Stimulated activated CD4-positive, alpha-beta T cell treated with anti-CD3 and anti-CD28 coated beads, Interleukin-12 subunit alpha, Interleukin-12 subunit beta, amount 100 ng/mL, for 48 hours (primary cell): ENCODE data around the gene FFAR3.

Experiments used
- DNase-seq, 3 donors: peaks; one replicate each; pipeline ENCODE4 v3.0.0-alpha.2; 2020; ENCODE audit warnings: low read depth in 2 of 3, low spot score in 1 of 3

Gene FFAR3

GRCh38 chr19:35329323-35329722 is 28.9 kb upstream of the FFAR3 start:
- no peak for DNase-seq

GRCh38 chr19:35330475-35330874 is 27.8 kb upstream of the FFAR3 start:
- no peak for DNase-seq

- DNase-seq = no peak
Measured at GRCh38 chr19:35331551-35332214, 26.6 kb upstream of the FFAR3 start.

DNA sequence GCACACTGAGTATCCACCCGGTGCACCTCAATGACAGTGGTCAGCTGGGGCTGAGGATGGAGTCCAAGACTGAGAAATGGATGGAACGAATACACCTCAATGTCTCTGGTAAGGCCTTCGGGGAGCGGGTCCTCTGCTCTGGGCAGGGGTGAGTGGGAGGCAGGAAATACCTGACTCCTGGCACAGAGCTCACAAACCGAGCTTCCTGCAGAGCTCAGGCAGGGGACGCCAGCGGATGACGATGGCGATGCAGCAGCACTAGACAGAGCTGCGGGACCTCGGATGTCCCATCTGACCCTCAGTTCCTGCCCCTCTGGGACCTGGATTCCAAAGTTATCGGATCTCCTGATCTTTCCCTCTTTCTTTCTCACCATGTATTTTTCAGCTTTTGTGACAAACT is 25.4 kb upstream of the FFAR3 start:
- peak in 1 of 3 donors; percentile 24 for DNase-seq

DNA sequence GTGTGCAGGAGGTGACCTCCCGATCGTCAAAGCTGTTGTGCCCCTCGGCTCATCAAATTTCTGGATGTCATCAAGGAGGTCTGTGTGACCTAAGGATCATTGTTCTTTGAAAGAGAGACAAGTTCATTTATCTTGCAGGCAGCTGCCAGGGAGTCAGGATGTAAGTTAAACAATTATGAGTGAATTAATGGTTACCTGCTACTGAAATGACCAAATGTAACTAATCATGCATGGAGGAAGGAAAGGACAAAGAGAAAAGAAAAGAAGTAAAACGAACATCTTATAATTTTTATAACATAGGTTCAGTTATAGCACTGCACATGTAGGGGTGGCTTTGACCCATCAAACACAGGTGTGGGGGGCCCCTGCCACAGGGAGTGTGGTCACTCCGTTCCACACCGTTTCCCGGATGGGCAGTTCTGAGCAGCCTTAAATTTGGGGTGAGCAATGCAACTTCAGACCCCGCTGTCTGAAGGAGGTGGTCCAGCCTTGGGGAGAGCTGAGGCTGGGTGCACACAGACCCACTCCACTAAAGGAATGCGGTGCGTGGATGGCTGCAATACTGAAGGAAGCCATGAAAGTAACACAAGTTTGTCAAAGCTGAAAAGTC is 24.0 kb upstream of the FFAR3 start:
- no peak for DNase-seq

GRCh38 chr19:35336166-35336955 is 21.9 kb upstream of the FFAR3 start:
- DNase-seq = no peak

- no peak for DNase-seq
Measured at GRCh38 chr19:35337097-35337983, 20.9 kb upstream of the FFAR3 start.

DNA sequence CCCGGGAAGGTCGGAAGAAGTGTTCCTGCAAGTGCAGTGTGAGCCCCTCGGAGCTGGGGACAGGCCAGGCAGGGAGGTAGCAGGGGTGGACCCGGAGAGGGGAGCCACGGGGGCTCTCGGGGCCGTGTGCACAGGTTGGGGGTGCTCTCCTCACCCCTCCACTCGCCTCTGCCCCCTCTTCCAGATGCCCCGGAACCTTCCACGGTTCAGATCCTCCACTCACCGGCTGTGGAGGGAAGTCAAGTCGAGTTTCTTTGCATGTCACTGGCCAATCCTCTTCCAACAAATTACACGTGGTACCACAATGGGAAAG is 20.3 kb upstream of the FFAR3 start:
- no peak for DNase-seq

GRCh38 chr19:35340431-35340830 is 17.8 kb upstream of the FFAR3 start:
- DNase-seq = no peak

- DNase-seq = no peak
Measured at GRCh38 chr19:35341006-35341405, 17.3 kb upstream of the FFAR3 start.

DNA sequence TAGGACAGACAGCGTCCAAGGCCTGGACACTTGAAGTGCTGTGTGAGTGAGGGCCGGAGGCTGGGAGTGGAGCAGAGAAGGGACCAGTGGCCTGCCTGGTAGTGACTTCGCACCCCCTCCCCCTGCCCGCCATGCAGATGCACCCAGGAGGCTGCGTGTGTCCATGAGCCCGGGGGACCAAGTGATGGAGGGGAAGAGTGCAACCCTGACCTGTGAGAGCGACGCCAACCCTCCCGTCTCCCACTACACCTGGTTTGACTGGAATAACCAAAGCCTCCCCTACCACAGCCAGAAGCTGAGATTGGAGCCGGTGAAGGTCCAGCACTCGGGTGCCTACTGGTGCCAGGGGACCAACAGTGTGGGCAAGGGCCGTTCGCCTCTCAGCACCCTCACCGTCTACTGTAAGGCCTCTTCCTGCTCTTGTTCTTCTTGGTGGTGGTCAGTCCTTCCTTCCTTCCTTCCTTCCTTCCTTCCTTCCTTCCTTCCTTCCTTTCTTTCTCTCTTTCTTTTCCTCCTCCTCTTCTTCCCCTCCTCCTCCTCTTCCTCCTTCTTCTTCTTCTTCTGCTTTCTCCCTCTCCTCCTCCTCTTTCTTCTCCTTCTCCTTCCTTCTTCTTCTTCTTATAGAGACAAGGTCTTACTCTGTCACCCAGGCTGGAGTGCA is 16.6 kb upstream of the FFAR3 start:
- no peak for DNase-seq

DNA sequence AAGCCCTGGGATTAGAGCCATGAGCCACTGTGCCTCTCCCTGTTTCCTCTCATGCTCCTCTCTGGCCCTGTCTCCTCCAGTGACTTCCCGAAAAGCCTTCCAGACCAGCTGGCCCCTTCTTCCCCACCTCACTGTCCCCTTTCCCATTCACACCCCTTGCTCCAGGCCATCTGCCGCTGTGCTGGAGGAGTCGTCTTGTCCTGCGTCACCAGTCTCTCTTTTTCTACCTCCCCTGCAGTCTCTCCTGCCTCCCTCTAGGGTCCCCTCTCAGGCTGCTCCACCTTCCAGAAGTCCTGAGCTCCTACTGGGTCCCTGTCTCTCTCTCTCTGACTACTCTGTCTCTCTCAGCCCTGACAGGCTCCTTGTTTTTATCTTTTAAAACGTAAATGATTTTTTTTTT is 15.8 kb upstream of the FFAR3 start:
- no peak for DNase-seq

DNA sequence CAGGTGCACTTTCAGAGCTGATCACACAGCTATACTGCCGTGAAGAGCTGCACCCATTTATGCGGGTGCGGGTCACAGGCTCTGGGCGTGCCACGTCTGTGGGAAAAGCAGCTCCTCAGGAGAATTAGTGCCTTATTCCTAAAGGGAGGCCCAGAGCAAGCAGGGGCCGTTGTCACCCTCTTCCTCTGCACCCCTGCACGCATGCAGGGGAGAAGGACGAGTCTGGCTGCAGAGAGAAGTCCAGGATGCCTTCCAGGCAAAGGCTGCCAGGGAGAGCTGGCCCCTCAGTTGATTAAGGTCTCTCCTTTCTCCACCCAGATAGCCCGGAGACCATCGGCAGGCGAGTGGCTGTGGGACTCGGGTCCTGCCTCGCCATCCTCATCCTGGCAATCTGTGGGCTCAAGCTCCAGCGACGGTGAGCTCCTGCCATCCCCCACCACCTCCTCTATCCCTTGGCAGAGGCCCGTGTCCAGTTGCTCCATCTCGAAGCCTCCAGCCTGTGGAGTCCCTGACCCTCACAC is 13.7 kb upstream of the FFAR3 start:
- DNase-seq = no peak

GRCh38 chr19:35345671-35346111 is 12.6 kb upstream of the FFAR3 start:
- DNase-seq = no peak

DNA sequence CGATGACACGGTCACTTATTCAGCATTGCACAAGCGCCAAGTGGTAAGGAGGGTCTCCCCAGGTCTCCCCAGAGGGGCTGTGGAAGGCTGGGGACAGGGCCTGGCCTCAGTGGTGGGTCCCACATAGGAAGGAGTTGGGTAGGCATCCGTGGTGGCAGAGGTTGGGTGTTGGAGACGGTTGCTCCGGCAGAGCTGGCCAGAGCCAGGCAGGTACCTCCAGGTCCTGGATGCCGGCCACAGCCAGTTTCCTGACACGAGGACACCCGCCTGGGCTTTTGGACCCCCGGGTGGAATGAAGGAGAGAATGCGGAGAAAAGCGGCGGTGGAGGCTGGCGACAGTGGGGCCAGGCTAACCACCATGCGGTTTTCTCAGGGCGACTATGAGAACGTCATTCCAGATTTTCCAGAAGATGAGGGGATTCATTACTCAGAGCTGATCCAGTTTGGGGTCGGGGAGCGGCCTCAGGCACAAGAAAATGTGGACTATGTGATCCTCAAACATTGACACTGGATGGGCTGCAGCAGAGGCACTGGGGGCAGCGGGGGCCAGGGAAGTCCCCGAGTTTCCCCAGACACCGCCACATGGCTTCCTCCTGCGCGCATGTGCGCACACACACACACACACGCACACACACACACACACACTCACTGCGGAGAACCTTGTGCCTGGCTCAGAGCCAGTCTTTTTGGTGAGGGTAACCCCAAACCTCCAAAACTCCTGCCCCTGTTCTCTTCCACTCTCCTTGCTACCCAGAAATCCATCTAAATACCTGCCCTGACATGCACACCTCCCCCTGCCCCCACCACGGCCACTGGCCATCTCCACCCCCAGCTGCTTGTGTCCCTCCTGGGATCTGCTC is 11.8 kb upstream of the FFAR3 start:
- peak; percentile 59 to 69 (median 61) for DNase-seq

DNA sequence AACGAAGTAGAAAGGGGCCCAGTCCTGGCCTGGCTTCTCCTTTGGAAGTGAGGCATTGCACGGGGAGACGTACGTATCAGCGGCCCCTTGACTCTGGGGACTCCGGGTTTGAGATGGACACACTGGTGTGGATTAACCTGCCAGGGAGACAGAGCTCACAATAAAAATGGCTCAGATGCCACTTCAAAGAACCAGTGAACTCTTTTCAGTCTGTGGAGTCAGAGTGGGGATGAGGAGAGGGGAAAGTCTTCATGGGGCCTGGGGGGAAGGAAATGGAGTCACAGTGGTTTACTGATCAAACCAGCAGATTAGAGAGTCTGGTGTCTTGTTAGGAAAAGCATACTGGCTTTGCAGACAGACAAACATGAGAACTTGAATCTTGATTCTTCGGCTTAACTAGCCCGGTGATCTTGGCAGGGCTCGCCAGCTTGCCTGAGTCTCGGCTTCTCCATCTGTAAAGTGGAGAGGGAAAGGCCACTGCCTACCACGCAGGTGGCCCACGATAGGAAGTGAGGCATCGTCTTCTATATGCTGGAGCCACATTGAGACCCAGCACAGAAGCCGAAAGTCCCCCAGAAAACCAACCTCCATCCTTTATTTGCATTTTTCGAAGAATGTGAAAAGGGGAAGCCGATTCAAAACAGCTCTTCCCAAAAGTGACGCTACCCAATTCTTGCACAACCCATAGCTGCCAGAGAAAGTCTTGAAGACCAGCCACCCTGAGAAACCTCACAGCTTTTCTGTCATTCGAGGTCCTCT is 10.9 kb upstream of the FFAR3 start, which contains the start of gene FFAR1:
TSS of gene FFAR1 (plus strand) at position 732 of the 759 bp plus-strand sequence. CDS start 3,650 bp downstream, outside the sequence.
- peak; percentile 39 to 67 (median 57) for DNase-seq

DNA sequence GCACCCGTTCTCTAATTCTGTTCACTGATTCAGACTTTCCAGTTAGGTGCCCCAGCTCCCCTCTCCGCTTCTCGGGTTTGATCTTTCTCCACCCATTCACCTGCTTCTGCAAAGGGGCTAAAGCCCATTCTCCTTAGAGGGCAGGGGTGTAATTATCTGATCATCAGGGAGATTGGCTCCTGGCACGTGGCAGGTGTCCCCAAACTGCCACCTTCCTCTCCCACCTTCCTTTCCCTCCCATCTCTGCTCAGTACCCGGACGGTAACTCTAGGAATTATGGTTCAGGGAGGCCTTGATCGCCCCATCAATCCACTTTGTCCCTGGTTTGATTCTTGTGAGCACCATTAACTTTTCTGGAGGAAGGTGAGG is 10.3 kb upstream of the FFAR3 start:
- DNase-seq = no peak

GRCh38 chr19:35348911-35349611 is 9.2 kb upstream of the FFAR3 start:
- no peak for DNase-seq
